ENCODE measurements around the gene PRLH.

DNA sequence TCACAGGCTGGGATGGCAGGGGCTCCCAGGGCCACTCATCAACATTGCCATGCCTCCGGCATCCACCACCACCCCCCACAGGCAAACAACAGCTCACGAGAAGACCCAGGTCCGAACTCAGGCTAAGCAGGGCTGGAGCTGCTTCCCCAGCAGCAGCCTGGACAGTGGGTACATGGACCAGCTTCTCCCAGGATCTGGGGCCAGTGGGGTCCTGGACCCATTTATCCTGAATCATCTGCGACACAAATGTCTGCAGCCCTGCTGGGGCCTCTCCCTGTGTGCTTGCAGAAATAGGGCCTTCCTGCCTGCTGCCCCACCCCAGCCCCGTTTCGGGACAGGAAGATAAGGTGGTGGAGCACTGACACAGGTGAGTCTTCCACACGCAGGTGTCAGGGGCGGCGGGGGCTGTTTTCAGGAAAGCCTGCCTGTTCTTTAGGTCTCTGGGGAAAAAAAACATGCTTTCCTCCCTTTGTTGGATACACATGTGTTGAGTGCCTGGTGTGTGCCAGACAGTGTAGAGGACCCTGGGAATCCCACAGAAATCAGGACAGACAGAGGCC lies 4.5 kb downstream of the PRLH start:
- TF ChIP-seq, protein P1, sequence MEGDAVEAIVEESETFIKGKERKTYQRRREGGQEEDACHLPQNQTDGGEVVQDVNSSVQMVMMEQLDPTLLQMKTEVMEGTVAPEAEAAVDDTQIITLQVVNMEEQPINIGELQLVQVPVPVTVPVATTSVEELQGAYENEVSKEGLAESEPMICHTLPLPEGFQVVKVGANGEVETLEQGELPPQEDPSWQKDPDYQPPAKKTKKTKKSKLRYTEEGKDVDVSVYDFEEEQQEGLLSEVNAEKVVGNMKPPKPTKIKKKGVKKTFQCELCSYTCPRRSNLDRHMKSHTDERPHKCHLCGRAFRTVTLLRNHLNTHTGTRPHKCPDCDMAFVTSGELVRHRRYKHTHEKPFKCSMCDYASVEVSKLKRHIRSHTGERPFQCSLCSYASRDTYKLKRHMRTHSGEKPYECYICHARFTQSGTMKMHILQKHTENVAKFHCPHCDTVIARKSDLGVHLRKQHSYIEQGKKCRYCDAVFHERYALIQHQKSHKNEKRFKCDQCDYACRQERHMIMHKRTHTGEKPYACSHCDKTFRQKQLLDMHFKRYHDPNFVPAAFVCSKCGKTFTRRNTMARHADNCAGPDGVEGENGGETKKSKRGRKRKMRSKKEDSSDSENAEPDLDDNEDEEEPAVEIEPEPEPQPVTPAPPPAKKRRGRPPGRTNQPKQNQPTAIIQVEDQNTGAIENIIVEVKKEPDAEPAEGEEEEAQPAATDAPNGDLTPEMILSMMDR (IDR thresholded peaks at IDR 0.05): no peak
- TF ChIP-seq POLR2A (IDR thresholded peaks at IDR 0.05) (no peak), POLR2AphosphoS5 (IDR thresholded peaks at IDR 0.05) (no peak)

All from gastroesophageal sphincter (tissue), 3 donors.